GM08714 (cell line): Measurements from ENCODE around the gene IKZF3.
"Not testable (repeated sequence)": the region's sequence is repeated elsewhere in the genome, so short reads cannot be mapped to it uniquely, and the experiment has no call there.

ENCODE experiments used
- H3K4me3 ChIP-seq: fragments of 200-500 bp; sonication (Bioruptor generic); 2 replicates; pipeline ENCODE4 v1.5.1; 2014; ENCODE audit warnings: mild to moderate bottlenecking, low read length, inconsistent platforms
- ZNF274 ChIP-seq: IDR thresholded peaks from 2 replicates; pipeline ENCODE4 v1.6.1; 2012; ENCODE audit warnings: mild to moderate bottlenecking, low read depth, low read length

Gene IKZF3

GRCh38 chr17:39863918-39864746 lies at the start of gene IKZF3:
Gene IKZF3 (minus strand): TSS chr17:39864312. CDS start chr17:39864126, 186 bp downstream.
- H3K4me3 ChIP-seq: peak within 1 kb of the TSS; percentile 99

DNA sequence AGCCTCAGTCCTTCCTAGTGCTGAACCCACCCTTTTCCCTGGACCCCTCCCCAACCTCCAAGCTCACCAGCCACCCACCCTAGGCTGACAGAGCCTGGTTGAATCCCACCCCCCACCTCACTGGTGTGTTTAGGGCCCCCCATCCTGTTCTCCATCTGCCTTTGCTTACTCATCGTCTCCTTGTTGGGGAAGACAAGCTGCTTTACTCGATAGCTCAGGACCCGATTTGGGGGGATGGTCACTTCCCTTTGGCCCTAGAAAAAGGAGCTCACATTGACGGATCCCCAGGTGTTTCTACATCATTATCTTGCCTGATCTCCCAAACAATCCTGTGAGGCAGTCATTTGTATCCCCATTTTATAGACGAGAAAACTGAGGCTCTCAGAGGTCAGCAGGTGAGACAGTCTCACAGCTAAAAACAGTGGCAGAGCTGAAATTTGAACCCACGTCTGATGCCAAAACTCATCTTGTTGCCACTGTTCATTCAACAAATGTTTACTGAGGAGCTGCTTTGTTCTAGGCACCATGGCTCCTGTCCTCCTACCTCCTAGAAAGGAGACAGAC lies 44.8 kb upstream of the IKZF3 start:
- no peak overlapping the region for H3K4me3 ChIP-seq
- TF ChIP-seq ZNF274: no peak

More at GRCh38 chr17:39863918-39864746, at the start of gene IKZF3:
- TF ChIP-seq ZNF274: no peak

DNA sequence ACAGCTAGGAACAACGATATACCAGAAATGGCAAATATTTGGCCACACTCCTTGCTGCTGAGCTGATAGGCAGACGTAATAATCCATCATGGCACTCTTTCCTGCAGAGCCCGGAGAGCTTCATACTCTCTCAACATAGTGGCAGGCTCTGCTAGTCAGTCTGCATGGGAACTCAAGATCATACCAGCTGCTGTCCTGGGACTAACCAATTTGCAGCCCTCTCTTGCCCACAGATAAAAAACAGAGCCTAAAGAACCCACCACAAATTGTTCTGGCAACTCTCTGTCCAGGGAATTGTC lies 40.8 kb upstream of the IKZF3 start:
- H3K4me3 ChIP-seq: no peak overlapping the region
- no peak for TF ChIP-seq ZNF274

- H3K4me3 ChIP-seq: no peak overlapping the region
These were observed 39.2 kb upstream of the IKZF3 start for GRCh38 chr17:39903158-39903884.

DNA sequence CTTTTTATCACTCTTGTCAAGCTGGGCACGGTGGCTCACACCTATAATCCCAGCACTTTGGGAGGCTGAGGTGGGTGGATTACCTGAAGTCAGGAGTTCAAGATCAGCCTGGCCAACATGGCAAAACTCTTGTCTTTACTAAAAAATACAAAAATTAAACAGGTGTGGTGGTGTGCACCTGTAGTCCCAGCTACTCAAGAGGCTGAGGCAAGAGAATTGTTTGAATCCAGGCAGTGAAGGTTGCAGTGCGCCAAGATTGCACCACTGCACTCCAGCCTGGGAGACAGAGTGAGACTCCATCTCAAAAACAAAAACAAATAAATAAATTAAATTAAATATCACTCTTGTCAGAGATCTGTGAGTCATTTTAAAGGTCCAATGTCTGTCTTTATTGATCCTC lies 37.9 kb upstream of the IKZF3 start:
- not testable (repeated sequence) for H3K4me3 ChIP-seq

More at GRCh38 chr17:39903158-39903884, 39.2 kb upstream of the IKZF3 start:
- TF ChIP-seq ZNF274: no peak

- no peak overlapping the region for H3K4me3 ChIP-seq
- no peak for TF ChIP-seq ZNF274
These were observed 35.1 kb upstream of the IKZF3 start for GRCh38 chr17:39899215-39899614.

DNA sequence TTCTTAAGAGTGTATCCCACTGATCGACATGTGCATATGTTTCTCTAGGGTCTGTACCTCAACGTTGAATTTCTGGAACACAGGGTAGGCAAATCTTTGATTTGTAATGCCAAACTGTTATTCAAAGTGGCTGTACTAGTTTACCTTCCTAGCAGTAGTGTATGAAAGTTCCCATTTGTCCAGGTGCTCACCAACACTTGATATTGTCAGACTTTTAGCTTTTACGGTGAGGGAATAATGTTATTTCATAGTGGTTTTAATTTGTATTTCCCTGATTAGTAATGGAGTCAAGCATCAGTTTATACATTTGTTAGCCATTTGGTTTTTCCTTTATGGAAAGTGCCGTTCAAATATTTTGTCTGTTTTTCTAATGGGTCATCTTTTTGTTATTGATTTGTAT lies 34.0 kb upstream of the IKZF3 start:
- H3K4me3 ChIP-seq: no peak overlapping the region

GRCh38 chr17:39894681-39895376 lies 30.7 kb upstream of the IKZF3 start:
- no peak overlapping the region for H3K4me3 ChIP-seq
- TF ChIP-seq ZNF274: no peak

More for the DNA sequence above, 34.0 kb upstream of the IKZF3 start:
- no peak for TF ChIP-seq ZNF274

DNA sequence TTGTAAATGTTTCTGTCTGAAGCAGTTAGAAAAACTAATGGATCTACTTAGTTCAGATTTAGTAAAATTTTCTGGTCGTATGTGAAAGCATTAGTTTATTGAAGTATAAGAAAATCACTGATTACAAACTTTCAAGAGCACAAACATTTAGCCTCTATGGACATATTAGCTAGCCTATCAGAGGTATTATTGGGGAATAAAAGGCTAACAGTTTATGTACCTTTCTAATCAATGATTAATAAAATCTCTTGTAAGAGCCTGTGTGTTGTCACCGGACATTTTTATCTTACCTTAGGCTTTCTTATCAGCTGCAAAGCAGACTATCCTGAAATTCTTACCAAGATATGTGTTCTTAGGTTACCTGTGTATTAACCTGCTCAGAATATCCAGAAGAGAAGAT lies 25.1 kb upstream of the IKZF3 start:
- no peak for TF ChIP-seq ZNF274
- no peak overlapping the region for H3K4me3 ChIP-seq

DNA sequence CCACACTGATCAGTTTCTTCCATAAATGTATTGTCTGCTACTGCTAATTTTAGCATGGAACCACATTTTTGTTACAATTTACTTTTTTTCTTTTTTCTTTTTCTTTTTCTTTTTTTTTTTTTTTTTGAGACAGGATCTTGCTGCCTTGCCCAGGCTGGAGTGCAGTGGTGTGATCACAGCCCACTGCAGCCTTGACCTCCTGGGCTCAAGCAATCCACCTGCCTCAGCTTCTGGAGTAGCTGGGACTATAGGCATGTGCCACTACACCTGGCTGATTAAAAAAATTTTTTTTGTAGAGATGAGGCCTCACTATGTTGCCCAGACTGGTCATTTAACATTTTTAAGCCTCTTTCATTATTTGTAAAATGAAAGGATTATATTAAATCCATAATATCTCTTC lies 23.0 kb upstream of the IKZF3 start:
- H3K4me3 ChIP-seq: no peak overlapping the region

DNA sequence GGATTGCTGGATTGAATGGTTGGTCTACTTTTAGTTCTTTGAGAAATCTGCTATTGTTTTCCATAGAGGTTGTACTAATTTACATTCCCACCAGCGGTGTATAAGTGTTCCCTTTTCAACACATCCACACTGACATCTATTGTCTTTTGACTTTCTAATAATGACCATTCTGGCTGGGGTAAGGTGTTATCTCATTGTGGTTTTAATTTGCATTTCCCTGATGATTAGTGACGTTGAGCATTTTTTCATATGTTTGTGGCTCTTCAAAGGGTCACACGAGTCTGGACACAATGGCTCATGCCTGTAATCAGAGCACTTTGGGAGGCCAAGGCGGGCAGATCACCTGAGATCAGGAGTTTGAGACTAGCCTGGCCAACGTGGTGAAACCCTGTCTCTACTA lies 22.0 kb upstream of the IKZF3 start:
- H3K4me3 ChIP-seq: not testable (repeated sequence)

More for the DNA sequence above, 23.0 kb upstream of the IKZF3 start:
- no peak for TF ChIP-seq ZNF274

DNA sequence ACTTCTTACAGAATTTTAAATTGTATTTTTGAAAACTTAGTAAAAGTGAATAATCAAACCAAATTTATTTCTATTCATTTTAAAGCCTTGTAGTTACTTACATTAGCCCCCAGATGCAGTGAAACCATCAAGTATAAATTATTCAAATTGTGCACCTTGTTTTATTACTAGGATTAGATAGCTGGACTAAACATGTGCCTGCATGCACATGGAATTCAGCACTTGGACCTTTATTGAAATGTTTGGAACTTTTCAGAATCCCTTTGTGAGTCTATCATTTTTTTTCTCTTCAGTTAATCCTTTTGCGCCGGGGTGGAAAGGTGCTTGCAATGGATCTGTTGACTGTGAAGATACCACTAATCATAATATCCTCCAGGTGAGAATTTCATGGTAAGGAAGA lies 8.6 kb upstream of the IKZF3 start:
- no peak for TF ChIP-seq ZNF274
- no peak overlapping the region for H3K4me3 ChIP-seq

GRCh38 chr17:39871801-39872200 lies 7.7 kb upstream of the IKZF3 start:
- no peak overlapping the region for H3K4me3 ChIP-seq
- no peak for TF ChIP-seq ZNF274

DNA sequence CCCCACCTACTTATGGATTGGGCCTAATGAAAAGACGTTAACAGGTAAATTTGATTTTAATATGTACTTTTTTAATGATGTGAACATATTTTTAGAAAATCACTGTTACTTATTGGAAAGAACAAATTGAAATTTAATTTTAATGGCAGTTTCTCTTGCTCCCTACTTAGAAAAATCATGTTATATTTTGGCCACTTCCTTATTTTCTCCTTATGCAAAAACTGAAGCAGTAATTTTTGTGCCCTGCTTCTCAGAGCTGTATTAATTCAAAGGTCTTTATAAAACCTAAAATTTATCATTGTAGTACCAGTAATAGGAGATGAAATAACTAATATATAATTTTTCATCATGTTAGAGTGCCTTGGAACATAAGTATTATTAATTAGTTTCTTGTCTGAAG lies 6.7 kb upstream of the IKZF3 start:
- H3K4me3 ChIP-seq: no peak overlapping the region
- no peak for TF ChIP-seq ZNF274
